PC-3 (cell line): ENCODE results near the gene SKA1. TPM values are rescaled to one million over a fixed set of nuclear protein-coding genes. Genes with fewer than 3 reads are reported as not detected.

ENCODE experiments used
- ATAC-seq: fragments of 200-7000 bp; cut with Tn5 transposase; 2 replicates; pipeline ENCODE4 v1.9.1; 2020; ENCODE audit warnings: mild to moderate bottlenecking, moderate library complexity
- BruUV-seq: library from RNA; stranded (reverse); fragments of 400-500 nt; replicated peaks from 2 replicates; lab custom pipeline; 2021; lab: Mats Ljungman, UMichigan
- CTCF ChIA-PET: fragments of 300-600 bp; sonication (Branson Sonifier 250); formaldehyde crosslinking; loops from one replicate; lab custom pipeline; 2022; ENCODE audit warnings: antibody characterized with exemption; lab: Charles Lee
- POLR2A ChIA-PET: fragments of 300-600 bp; sonication (Branson Sonifier 250); formaldehyde crosslinking; loops from one replicate; lab custom pipeline; 2022; ENCODE audit warnings: antibody characterized with exemption; ENCODE audit not compliant: unreplicated experiment; lab: Charles Lee
- DNase-seq: peaks from one replicate; pipeline ENCODE4 v3.0.0-alpha.2; 2015
- H2AFZ ChIP-seq: fragments of 300-600 bp; sonication (generic); 2 replicates; pipeline ENCODE4 v1.6.0; 2016; ENCODE audit warnings: antibody characterized with exemption, low read length
- H3F3A ChIP-seq: fragments of 300-600 bp; sonication (generic); one replicate; pipeline ENCODE4 v1.6.0; 2017; ENCODE audit warnings: antibody characterized with exemption, low read length, control low read depth, mild to moderate bottlenecking; ENCODE audit not compliant: unreplicated experiment
- H3K27ac ChIP-seq: fragments of 300-600 bp; sonication (generic); 2 replicates; pipeline ENCODE4 v1.5.1; 2016; ENCODE audit warnings: mild to moderate bottlenecking, low read length
- H3K27me3 ChIP-seq: fragments of 300-600 bp; sonication (generic); 2 replicates; pipeline ENCODE4 v1.6.1; 2016; ENCODE audit warnings: low read length, mixed read lengths
- H3K36me3 ChIP-seq: fragments of 300-600 bp; sonication (generic); 2 replicates; pipeline ENCODE4 v1.6.1; 2016; ENCODE audit warnings: low read depth, mixed run types, low read length, mixed read lengths
- H3K4me1 ChIP-seq: fragments of 300-600 bp; sonication (generic); 2 replicates; pipeline ENCODE4 v1.5.1; 2016; ENCODE audit warnings: low read length; ENCODE audit not compliant: insufficient read depth
- H3K4me2 ChIP-seq: fragments of 300-600 bp; sonication (generic); 2 replicates; pipeline ENCODE4 v1.6.0; 2016; ENCODE audit warnings: low read length
- H3K4me3 ChIP-seq: fragments of 300-600 bp; sonication (generic); 2 replicates; pipeline ENCODE4 v1.5.1; 2016; ENCODE audit warnings: mild to moderate bottlenecking, low read length, mixed read lengths
- H3K79me2 ChIP-seq: fragments of 300-600 bp; sonication (generic); 2 replicates; pipeline ENCODE4 v1.6.1; 2017; ENCODE audit warnings: low read length, mixed read lengths
- H3K9ac ChIP-seq: fragments of 300-600 bp; sonication (generic); 2 replicates; pipeline ENCODE4 v1.6.0; 2016; ENCODE audit warnings: mild to moderate bottlenecking, low read length
- H3K9me2 ChIP-seq: fragments of 300-600 bp; sonication (generic); replicated peaks from 2 replicates; pipeline ENCODE4 v1.6.1; 2016; ENCODE audit warnings: mixed run types, low read length, mixed read lengths
- H3K9me3 ChIP-seq: fragments of 300-600 bp; sonication (generic); 2 replicates; pipeline ENCODE4 v1.6.1; 2016; ENCODE audit warnings: low read length, mixed read lengths
- H4K20me1 ChIP-seq: fragments of 300-600 bp; sonication (generic); 2 replicates; pipeline ENCODE4 v1.6.1; 2016; ENCODE audit warnings: low read length, mixed read lengths
- EZH2 ChIP-seq: fragments of 300-600 bp; sonication (generic); IDR thresholded peaks from one replicate; pipeline ENCODE4 v1.6.1; 2017; ENCODE audit warnings: antibody characterized with exemption, mild to moderate bottlenecking, low read length; ENCODE audit not compliant: unreplicated experiment
- EZH2phosphoT487 ChIP-seq: fragments of 300-600 bp; sonication (generic); IDR thresholded peaks from 2 replicates; pipeline ENCODE4 v1.6.1; 2018; ENCODE audit warnings: mild to moderate bottlenecking, antibody characterized with exemption, low read length, borderline replicate concordance
- intact Hi-C: fragments of 100-400 bp; cut with micrococcal nuclease; formaldehyde crosslinking; loops from 2 replicates; pipeline ENCODE4 v1.9.0; 2023
- total RNA-seq: library from RNA; depleted of rRNA; stranded (reverse); fragments of >200 nt; gene quantifications from 2 replicates; pipeline ENCODE4 v1.2.3, GENCODE V29; 2014
- TF ChIP-seq, protein P1 (sequence below): fragments of 300-600 bp; sonication (generic); conservative IDR thresholded peaks from 2 replicates; pipeline ENCODE4 v1.5.1; 2017; ENCODE audit warnings: antibody characterized with exemption, low read depth, mild to moderate bottlenecking, low read length

The SKA1 gene
- total RNA-seq, 1 experiment from 2014 or later = 17.2 TPM

DNA sequence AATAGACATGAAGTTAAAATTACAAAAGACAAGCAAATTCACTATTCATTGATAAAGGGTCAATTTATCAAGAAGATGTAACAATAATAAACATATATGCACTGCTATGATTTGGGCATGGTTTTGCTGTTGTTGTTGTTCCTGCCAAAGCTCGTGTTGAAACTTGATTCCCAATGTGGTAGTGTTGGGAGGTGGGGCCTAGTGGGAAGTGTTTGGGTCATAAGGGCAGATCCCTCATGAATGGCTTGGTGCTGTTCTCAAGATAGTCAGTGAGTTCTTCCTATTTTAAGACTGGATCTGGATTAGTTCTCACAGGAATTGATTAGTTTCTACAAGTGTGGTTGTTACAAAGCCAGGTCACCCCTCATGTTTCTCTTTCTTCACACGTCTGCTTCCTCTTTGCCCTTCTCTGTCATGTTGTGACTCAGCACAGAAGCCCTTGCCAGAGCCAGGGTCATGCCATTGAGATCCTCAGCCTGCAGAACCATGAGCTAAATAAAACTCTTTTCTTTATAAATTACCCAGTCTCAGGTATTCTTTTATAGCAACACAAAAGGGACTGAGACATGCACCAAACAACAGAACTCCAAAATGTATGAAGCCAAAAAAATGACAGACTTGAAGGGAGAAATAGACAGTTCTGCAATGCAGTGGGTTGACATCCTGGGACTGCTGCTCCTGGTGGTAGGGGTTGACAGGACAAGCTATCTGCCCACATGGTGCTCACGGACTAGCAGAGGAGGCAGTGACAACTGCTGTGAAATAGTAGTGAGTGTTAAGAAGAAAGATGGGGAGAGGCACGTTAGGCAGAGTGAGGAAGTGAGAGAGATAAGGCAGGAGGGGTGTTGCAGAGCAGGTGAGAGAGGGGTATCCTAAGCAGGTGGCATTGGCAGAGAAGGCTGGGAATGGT lies 18.6 kb upstream of the SKA1 start:
- DNase-seq (no peak), ATAC-seq (peak; percentile 43)
- Histone ChIP-seq H3K4me2 (no peak overlapping the region), H3K27me3 (no peaks in the 10 kb centered on the region), H3K27ac (no peak overlapping the region), H3K4me3 (no peak overlapping the region), H3K4me1 (no peaks in the 10 kb centered on the region), H3K36me3 (no peaks in the 10 kb centered on the region), H4K20me1 (no peaks in the 10 kb centered on the region), H3K79me2 (no peaks in the 10 kb centered on the region), H3K9ac (no peak overlapping the region), H3K9me2 (no peaks in the 10 kb centered on the region), H3F3A (no peaks in the 10 kb centered on the region), H3K9me3 (no peaks in the 10 kb centered on the region), H2AFZ (no peak overlapping the region)
- ChIA-PET CTCF (interaction anchor here (0.6 to 1.2 kb wide), 3 partner anchors 65 to 138 kb away, joined by 3 to 8 read pairs (median 4); no protein-coding TSS in a partner anchor), POLR2A (no interaction called here)
- intact Hi-C loops = loop anchor here (5.0 kb wide), 1 partner anchor 69 kb away; the partner anchor contains the start of gene CXXC1
- no TSS peak for BruUV-seq
- TF ChIP-seq, protein P1, sequence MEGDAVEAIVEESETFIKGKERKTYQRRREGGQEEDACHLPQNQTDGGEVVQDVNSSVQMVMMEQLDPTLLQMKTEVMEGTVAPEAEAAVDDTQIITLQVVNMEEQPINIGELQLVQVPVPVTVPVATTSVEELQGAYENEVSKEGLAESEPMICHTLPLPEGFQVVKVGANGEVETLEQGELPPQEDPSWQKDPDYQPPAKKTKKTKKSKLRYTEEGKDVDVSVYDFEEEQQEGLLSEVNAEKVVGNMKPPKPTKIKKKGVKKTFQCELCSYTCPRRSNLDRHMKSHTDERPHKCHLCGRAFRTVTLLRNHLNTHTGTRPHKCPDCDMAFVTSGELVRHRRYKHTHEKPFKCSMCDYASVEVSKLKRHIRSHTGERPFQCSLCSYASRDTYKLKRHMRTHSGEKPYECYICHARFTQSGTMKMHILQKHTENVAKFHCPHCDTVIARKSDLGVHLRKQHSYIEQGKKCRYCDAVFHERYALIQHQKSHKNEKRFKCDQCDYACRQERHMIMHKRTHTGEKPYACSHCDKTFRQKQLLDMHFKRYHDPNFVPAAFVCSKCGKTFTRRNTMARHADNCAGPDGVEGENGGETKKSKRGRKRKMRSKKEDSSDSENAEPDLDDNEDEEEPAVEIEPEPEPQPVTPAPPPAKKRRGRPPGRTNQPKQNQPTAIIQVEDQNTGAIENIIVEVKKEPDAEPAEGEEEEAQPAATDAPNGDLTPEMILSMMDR = no peak
- TF ChIP-seq EZH2 (no peak), EZH2phosphoT487 (no peak)

DNA sequence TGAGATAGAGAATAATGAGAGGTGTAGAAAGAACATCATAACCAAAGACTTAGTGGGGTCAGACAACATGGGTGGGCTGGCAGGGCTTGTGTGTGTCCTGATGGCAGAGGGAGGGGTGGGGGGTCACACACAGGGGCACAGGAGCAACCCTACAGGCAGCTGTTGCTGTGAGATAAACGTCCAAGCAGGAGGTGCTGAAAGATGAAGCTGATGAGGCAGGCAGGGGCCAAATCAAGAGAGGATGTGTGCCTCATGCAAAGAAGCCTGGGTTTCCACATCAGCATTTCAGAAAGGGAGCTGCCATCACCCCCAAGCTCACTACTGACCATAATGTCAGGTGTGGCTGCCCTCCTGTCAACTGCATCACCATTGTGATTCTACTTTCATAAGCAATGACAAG lies 16.0 kb upstream of the SKA1 start:
- Histone ChIP-seq H4K20me1 (no peaks in the 10 kb centered on the region), H3K9ac (no peak overlapping the region), H3K36me3 (no peaks in the 10 kb centered on the region), H3K4me2 (no peak overlapping the region), H3K9me3 (no peaks in the 10 kb centered on the region), H3K9me2 (no peaks in the 10 kb centered on the region), H3K4me3 (no peak overlapping the region), H3F3A (no peaks in the 10 kb centered on the region), H3K79me2 (no peaks in the 10 kb centered on the region), H3K4me1 (no peaks in the 10 kb centered on the region), H3K27ac (no peak overlapping the region), H2AFZ (no peak overlapping the region), H3K27me3 (no peaks in the 10 kb centered on the region)
- ChIA-PET CTCF (no interaction called here), POLR2A (no interaction called here)
- DNase-seq (no peak), ATAC-seq (no peak)
- TF ChIP-seq EZH2phosphoT487 (no peak), EZH2 (no peak)
- TF ChIP-seq, protein P1 = no peak
- intact Hi-C loops = loop anchor here (5.0 kb wide), 1 partner anchor 72 kb away; the partner anchor contains the start of gene CXXC1
- no TSS peak for BruUV-seq

DNA sequence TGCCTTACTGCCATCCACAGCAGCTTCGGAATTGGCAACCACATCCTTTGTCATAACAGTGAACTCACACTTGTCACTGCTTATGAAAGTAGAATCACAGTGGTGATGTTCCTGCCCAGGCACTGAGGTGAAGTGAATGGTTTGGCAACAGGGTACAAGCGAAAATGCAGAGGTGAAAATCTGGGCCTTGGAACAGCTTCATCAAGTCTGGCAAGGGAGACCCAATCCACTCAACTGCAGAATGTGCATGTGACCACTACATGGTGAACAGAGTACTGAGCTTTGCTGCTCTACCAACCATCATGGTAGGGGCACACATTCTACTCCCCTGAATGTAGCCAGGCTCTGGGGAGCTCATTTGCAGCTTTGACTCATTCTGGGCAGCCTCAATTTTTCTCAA lies 15.0 kb upstream of the SKA1 start:
- TF ChIP-seq, protein P1 = no peak
- TF ChIP-seq EZH2phosphoT487 = no peak
- no peak overlapping the region for H3K9ac ChIP-seq
- no peak overlapping the region for H2AFZ ChIP-seq
- H4K20me1 ChIP-seq = no peaks in the 10 kb centered on the region
- H3K36me3 ChIP-seq = no peaks in the 10 kb centered on the region
- no peaks in the 10 kb centered on the region for H3K9me2 ChIP-seq
- no peak overlapping the region for H3K4me2 ChIP-seq
- H3F3A ChIP-seq = no peaks in the 10 kb centered on the region
- no peaks in the 10 kb centered on the region for H3K27me3 ChIP-seq
- H3K4me1 ChIP-seq = no peaks in the 10 kb centered on the region
- H3K27ac ChIP-seq = no peak overlapping the region
- H3K9me3 ChIP-seq = no peaks in the 10 kb centered on the region
- ATAC-seq (no peak), DNase-seq (no peak)
- POLR2A ChIA-PET = no interaction called here
- intact Hi-C loops = loop anchor here (5.0 kb wide), 1 partner anchor 73 kb away; the partner anchor contains the start of gene CXXC1
- CTCF ChIA-PET = interaction anchor here (0.5 kb wide), 1 partner anchor 347 kb away, joined by 3 read pairs; no protein-coding TSS in a partner anchor
- no peak overlapping the region for H3K4me3 ChIP-seq
- no TSS peak for BruUV-seq
- H3K79me2 ChIP-seq = no peaks in the 10 kb centered on the region
